Activated T-helper 17 cell treated with anti-CD3 and anti-CD28 coated beads, Interleukin-2, amount 50 U/mL, for 72 hours (primary cell): ENCODE data around the gene RCOR3. TPM values are rescaled to one million over a fixed set of nuclear protein-coding genes. Genes with fewer than 3 reads are reported as not detected.
A peak's percentile ranks its signal among the peaks of the same experiment; 100 is the strongest.
"Not testable (repeated sequence)": the region's sequence is repeated elsewhere in the genome, so short reads cannot be mapped to it uniquely, and the experiment has no call there.

Experiments used
- ATAC-seq: fragments of 150-1000 bp; cut with Tn5 transposase; replicated peaks from 2 replicates; pipeline ENCODE4 v1.10.0; 2021; ENCODE audit warnings: mild to moderate bottlenecking, moderate library complexity
- H3K27ac Mint-ChIP-seq: one replicate; pipeline ENCODE4 v1.8.0; 2022; ENCODE audit warnings: mixed read lengths
- H3K27me3 Mint-ChIP-seq: one replicate; pipeline ENCODE4 v1.8.0; 2022; ENCODE audit warnings: mixed read lengths
- H3K36me3 Mint-ChIP-seq: one replicate; pipeline ENCODE4 v1.8.0; 2022; ENCODE audit warnings: low read depth, mild to moderate bottlenecking, mixed read lengths
- H3K4me1 Mint-ChIP-seq: one replicate; pipeline ENCODE4 v1.8.0; 2022; ENCODE audit warnings: mixed read lengths
- H3K4me3 Mint-ChIP-seq: one replicate; pipeline ENCODE4 v1.8.0; 2022; ENCODE audit warnings: mild to moderate bottlenecking, mixed read lengths
- H3K9me3 Mint-ChIP-seq: one replicate; pipeline ENCODE4 v1.8.0; 2022; ENCODE audit warnings: mixed read lengths
- total RNA-seq, 2 donors: library from RNA; stranded (reverse); gene quantifications; one replicate each; pipeline ENCODE4 v1.2.3, GENCODE V29; 2022

The RCOR3 gene
- total RNA-seq = 10 to 100 TPM; 33.6 to 52.1 TPM

DNA sequence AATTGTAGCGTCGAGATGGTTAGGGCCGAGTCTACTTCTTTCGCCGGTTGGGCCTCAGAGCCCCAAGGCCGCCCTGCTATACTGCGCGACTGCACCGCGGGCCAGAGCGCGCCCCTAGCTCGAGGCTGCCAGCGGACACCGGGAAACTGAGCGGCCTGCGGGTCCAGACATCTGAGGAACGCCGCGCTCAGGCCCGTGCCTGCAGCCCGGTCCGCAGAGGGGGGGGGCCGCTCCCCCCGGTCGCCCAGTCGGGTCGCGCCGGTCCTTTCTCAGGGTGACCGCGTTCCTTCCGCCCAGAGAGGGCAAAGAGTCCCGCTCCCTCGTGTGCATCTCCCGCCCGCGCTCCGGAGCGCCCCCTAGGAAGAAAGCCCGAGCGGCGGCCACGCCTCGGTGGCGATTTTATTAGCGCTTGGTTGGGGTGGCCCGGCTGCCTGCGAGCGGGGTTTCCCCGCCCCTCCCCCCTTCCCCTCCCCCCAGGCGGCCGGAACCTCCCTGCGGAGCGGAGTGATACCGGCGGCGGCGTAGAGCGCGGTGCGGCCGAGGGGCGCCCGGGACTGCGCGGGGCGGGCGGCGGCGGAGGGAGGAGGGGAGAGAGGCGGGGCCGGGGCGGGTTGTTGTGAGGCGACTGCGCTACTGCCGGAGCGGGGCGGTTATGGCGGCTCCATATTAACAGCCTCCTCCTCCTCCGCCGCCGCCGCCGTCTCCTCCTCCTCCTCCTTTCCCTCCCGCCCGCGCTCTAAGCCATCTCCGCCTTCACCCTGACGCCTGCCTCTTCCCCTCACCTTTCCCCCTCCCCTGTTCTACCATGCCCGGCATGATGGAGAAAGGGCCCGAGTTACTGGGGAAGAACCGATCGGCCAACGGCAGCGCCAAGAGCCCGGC, at the start of gene RCOR3:
Gene RCOR3, plus strand, starts transcription at position 611 of the 882 bp plus-strand sequence. Its CDS starts 195 bp downstream, at position 806.
- peaks cover 21% of the 10 kb centered on the region for H3K36me3 Mint-ChIP-seq
- ATAC-seq = peak; percentile 83
- H3K27me3 Mint-ChIP-seq = no peaks in the 10 kb centered on the region
- H3K9me3 Mint-ChIP-seq = no peaks in the 10 kb centered on the region
- H3K4me3 Mint-ChIP-seq = peak within 1 kb of the TSS; percentile 92
- peak within 1 kb of the TSS; percentile 94 for H3K27ac Mint-ChIP-seq
- no peaks in the 10 kb centered on the region for H3K4me1 Mint-ChIP-seq

DNA sequence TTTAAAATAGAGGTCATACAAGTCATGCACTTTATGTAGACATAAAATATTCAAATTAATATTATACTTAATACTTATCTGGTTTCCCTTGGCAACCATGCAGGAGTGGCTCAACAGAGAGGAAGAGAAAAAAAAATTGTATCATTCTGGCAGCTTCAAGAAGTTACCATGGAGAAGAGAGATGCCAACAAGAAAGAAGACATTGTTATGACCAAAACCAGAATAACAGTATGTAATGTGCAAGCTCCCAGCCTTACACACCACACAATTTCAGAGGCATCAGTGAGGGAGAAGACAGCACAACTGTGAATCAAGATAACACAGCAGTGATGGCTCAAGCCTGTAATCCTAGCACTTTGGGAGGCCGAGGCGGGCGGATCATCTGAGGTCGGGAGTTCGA, 49.1 kb upstream of the RCOR3 start:
- no peak for ATAC-seq
- Mint-ChIP-seq H3K4me3 (no peak overlapping the region), H3K36me3 (no peaks in the 10 kb centered on the region), H3K27me3 (no peaks in the 10 kb centered on the region), H3K9me3 (no peaks in the 10 kb centered on the region), H3K4me1 (no peaks in the 10 kb centered on the region), H3K27ac (no peak overlapping the region)

DNA sequence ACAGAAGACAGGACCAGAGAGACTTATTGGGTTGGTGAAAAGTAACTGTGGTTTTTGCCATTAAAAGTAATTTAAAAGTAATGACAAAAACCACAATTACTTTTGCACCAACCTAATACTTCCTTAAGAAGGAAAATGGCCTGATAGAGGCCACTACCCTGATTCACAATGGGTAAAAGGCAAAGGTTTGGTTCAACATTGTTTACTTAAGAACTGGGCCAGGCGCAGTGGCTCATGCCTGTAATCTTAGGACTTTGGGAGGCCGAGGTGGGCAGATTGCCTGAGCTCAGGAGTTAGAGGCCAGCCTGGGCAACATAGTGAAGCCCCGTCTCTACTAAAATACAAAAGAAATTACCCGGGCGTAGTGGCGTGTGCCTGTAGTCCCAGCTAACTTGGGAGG, 48.2 kb upstream of the RCOR3 start:
- no peaks in the 10 kb centered on the region for H3K9me3 Mint-ChIP-seq
- no peaks in the 10 kb centered on the region for H3K36me3 Mint-ChIP-seq
- no peak overlapping the region for H3K27ac Mint-ChIP-seq
- H3K4me3 Mint-ChIP-seq = no peak overlapping the region
- ATAC-seq = no peak
- H3K27me3 Mint-ChIP-seq = no peaks in the 10 kb centered on the region
- no peaks in the 10 kb centered on the region for H3K4me1 Mint-ChIP-seq

DNA sequence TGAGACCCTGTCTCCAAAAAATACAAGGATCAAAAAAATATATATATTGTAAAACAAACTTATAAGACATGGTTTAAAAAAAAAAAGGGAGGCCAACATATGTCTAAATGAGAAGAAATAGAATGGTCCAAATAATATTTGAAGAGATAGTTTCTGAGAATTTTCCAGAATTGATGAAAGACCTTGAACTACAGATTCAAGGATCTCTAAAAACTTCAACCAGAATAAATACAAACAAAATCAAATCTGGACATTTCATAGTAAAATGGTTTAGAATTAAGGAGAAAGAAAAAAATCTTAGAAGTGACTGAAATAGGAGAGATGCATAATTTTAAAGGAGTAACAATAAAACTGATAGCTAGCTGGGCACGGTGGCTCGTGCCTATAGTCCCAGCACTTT, 45.5 kb upstream of the RCOR3 start:
- Mint-ChIP-seq H3K36me3 (no peaks in the 10 kb centered on the region), H3K9me3 (no peaks in the 10 kb centered on the region), H3K27ac (no peak overlapping the region), H3K27me3 (no peaks in the 10 kb centered on the region), H3K4me1 (no peaks in the 10 kb centered on the region), H3K4me3 (no peak overlapping the region)
- ATAC-seq = no peak

DNA sequence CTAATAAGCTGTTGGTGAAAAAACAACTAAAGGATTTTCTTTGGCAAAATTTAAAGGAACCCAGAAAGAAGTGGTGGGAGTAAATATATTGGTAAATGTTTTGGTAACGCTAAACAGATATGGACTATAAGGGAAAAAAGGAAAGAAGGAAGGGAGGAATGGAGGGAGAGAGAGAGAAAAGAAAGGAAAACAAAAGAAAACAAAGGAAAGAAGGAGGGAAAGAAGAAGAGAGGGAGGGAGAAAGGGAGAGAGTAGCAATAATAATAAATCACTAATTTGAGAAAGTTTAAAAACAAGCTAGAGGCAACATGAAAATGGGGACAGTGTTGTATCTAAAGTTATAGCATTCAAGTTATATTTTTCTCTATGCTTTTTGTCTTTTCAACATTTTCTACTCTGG, 43.6 kb upstream of the RCOR3 start:
- Mint-ChIP-seq H3K4me1 (no peaks in the 10 kb centered on the region), H3K4me3 (no peak overlapping the region), H3K9me3 (no peaks in the 10 kb centered on the region), H3K27ac (no peak overlapping the region), H3K27me3 (peaks cover 3% of the 10 kb centered on the region), H3K36me3 (no peaks in the 10 kb centered on the region)
- no peak for ATAC-seq

DNA sequence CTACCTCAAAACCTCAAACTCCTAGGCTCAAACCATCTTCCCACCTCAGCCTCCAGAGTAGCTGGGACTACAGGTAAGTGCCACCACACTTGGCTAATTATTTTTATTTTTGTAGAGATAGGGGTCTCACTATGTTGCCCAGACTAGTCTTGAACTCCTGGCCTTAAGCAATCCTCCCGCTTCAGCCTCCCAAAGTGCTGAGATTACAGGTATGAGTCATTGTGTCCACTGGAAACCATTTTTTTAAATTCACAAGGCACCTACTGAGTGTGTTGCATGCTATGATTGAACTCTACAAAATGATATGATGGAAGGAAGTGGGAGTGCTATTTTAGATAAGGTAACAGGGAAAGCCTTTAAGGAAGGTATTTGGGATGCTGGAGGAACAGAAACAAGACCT, 41.8 kb upstream of the RCOR3 start:
- peaks cover 3% of the 10 kb centered on the region for H3K27me3 Mint-ChIP-seq
- no peaks in the 10 kb centered on the region for H3K4me1 Mint-ChIP-seq
- H3K9me3 Mint-ChIP-seq = no peaks in the 10 kb centered on the region
- H3K4me3 Mint-ChIP-seq = no peak overlapping the region
- no peak overlapping the region for H3K27ac Mint-ChIP-seq
- ATAC-seq = no peak
- H3K36me3 Mint-ChIP-seq = no peaks in the 10 kb centered on the region

DNA sequence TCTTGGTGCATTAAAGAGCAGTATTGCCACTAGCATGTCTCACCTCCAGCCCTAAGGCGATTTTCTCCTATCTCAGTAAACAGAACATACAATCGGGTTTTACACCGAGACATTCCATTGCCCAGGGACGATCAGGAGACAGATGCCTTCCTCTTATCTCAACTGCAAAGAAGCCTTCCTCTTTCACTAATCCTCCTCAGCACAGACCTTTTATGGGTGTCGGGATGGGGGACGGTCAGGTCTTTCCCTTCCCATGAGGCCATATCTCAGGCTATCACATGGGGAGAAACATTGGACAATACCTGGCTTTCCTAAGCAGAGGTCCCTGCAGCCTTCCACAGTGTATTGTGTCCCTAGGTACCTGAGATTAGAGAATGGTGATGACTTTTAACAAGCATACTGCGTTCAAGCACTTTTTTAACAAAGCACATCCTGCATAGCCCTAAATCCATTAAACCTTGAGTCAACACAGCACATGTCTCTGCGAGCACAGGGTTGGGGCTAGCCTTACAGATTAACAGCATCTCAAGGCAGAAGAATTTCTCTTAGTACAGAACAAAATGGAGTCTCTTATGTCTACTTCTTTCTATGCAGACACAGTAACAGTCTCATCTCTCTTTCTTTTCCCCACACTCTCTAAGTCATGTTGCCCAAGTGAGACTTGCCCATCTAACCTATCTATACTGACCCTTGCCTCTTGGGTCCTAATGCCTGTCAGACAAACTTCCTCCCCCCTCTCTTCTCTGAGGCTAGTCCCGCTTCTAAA, 36.5 kb upstream of the RCOR3 start:
- H3K27me3 Mint-ChIP-seq, H3K9me3 Mint-ChIP-seq, ATAC-seq, H3K36me3 Mint-ChIP-seq, H3K27ac Mint-ChIP-seq, H3K4me1 Mint-ChIP-seq, H3K4me3 Mint-ChIP-seq: not testable (repeated sequence)

DNA sequence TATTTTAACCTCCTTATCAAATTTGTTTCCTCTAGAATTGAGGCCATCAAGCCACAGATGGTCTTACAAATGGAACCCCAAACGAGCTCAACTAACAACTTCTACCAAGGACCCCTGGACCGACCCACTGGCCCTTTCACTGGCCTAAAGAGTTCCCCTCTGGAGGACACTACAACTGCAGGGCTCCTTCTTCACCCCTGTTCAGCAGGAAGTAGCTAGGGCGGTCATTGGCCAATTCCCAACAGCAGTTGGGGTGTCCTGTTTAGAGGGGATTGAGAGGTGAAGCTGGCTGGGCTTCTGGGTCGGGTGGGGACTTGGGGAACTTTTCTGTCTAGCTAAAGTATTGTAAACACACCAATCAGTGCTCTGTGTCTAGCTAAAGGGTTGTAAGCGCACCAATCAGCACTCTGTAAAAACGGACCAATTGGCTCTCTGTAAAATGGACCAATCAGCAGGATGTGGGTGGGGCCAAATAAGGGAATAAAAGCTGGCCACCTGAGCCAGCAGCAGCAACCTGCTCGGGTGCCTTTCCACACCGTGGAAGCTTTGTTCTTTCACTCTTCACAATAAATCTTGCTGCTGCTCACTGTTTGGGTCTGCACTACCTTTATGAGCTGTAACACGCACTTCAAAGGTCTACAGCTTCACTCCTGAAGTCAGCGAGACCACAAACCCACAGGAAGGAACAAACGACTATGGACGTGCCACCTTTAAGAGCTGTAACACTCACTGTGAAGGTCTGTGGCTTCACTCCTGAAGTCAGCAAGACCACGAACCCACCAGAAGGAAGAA, 30.4 kb upstream of the RCOR3 start:
- H3K27ac Mint-ChIP-seq = peak overlapping the region; percentile 38
- peak overlapping the region; percentile 76 for H3K4me3 Mint-ChIP-seq
- not testable (repeated sequence) for H3K36me3 Mint-ChIP-seq, H3K27me3 Mint-ChIP-seq, H3K9me3 Mint-ChIP-seq
- peaks cover 15% of the 10 kb centered on the region for H3K4me1 Mint-ChIP-seq
- peak; percentile 91 for ATAC-seq

DNA sequence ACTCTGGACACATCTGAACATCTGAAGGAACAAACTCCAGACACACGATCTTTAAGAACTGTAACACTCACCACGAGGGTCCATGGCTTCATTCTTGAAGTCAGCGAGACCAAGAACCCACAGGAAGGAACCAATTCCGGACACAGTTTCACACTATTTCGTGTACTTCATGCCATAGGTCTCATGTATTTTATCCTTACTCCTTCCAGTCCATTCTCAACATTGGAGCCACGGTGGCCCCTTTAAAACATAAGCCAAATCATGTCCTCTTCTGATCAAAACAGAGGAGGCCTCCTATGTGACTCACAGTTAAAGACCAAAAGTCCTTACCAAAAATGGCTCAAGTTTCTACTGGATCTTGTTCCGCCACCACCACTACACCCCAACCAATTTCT, 29.8 kb upstream of the RCOR3 start:
- Mint-ChIP-seq H3K27ac (peak overlapping the region; percentile 38), H3K36me3 (no peaks in the 10 kb centered on the region), H3K4me1 (peaks cover 15% of the 10 kb centered on the region), H3K9me3 (no peaks in the 10 kb centered on the region), H3K4me3 (peak overlapping the region; percentile 76), H3K27me3 (no peaks in the 10 kb centered on the region)
- peak; percentile 72 for ATAC-seq

DNA sequence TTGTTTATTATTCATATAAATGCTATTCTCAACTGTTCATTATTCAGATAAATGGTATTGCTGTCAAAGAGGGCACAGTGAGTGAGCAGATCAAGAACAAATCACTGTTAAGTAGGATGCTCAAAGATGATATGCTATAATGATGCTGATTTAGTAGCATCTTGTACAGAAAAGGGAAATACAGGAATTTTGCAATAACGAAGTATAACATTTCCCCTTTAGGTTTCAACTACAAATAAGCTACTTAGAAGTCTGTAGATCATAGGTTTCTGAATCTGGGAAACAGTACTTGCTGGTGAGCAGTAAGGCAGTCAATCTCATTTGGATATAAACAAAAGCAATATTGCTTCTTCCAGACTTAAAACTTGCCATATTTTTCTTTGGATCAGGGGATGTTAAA, 27.3 kb upstream of the RCOR3 start:
- Mint-ChIP-seq H3K9me3 (no peaks in the 10 kb centered on the region), H3K27me3 (no peaks in the 10 kb centered on the region), H3K4me1 (peaks cover 15% of the 10 kb centered on the region), H3K4me3 (no peak overlapping the region), H3K27ac (no peak overlapping the region), H3K36me3 (no peaks in the 10 kb centered on the region)
- no peak for ATAC-seq

DNA sequence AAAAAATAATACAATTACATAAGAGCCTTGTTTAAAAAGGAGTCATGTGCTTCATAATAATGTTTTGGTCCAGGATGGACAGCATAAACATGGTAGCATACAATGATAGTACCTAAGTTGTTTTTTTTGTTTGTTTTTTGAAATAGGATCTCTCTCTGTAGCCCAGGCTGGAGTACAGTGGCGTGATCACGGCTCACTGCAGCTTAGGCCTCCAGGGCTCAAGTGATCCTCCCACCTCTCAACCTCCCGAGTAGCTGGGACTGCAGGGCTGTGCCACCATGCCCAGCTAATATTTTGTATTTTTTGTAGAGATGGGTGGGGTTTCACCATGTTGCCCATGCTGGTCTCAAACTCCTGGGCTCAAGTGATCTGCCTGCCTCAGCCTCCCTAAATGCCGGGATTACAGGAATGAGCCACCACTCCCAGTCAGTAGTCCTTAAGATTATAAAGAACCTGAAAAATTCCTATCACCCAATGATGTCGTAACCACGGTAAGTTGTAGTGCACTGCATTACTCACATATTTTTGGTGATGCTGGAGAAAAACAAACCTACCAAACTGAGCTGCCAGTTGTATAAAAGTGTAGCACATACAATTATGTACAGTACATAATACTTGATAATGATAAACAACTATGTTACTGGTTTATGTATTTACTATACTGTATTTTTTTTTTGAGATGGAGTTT, 22.4 kb upstream of the RCOR3 start:
- H3K4me3 Mint-ChIP-seq = no peak overlapping the region
- no peaks in the 10 kb centered on the region for H3K27me3 Mint-ChIP-seq
- no peaks in the 10 kb centered on the region for H3K4me1 Mint-ChIP-seq
- no peak overlapping the region for H3K27ac Mint-ChIP-seq
- no peak for ATAC-seq
- H3K36me3 Mint-ChIP-seq = no peaks in the 10 kb centered on the region
- H3K9me3 Mint-ChIP-seq = no peaks in the 10 kb centered on the region

DNA sequence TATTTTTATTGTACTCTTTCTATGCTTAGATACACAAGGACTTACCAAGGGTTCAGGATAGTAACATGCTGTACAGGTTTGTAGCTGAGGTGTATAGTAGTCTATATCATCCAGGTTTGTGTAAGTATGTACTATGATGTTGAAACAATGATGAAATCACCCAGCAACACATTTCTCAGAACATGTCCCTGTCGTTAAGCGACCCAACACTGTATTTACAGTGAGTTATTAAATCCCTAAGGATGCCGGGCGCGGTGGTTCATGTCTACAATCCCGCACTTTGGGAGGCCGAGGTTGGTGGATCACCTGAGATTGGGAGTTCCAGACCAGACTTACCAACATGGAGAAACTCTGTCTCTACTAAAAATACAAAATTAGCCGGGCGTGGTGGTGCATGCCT, 21.6 kb upstream of the RCOR3 start:
- H3K9me3 Mint-ChIP-seq = no peaks in the 10 kb centered on the region
- H3K27ac Mint-ChIP-seq = no peak overlapping the region

DNA sequence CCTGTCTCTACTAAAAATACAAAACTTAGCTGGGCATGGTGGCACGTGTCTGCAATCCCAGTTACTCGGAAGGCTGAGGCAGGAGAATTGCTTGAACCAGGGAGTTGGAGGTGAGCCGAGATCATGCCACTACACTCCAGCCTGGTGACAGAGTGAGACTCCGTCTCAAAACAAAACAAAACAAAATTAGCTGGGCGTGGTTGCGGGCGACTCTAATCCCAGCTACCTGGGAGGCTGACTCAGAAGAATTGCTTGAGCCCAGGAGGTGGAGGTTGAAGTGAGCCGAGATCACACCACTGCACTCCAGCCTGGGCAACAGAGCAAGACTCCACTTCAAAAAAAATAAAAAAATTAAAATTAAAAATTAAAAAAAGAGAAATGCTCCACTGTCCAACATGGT, 18.6 kb upstream of the RCOR3 start:
- not testable (repeated sequence) for ATAC-seq, H3K4me1 Mint-ChIP-seq, H3K27me3 Mint-ChIP-seq, H3K4me3 Mint-ChIP-seq, H3K27ac Mint-ChIP-seq, H3K36me3 Mint-ChIP-seq, H3K9me3 Mint-ChIP-seq

More for the DNA sequence above, 21.6 kb upstream of the RCOR3 start:
- no peaks in the 10 kb centered on the region for H3K27me3 Mint-ChIP-seq
- no peaks in the 10 kb centered on the region for H3K4me1 Mint-ChIP-seq
- H3K36me3 Mint-ChIP-seq = no peaks in the 10 kb centered on the region
- no peak for ATAC-seq
- H3K4me3 Mint-ChIP-seq = no peak overlapping the region

DNA sequence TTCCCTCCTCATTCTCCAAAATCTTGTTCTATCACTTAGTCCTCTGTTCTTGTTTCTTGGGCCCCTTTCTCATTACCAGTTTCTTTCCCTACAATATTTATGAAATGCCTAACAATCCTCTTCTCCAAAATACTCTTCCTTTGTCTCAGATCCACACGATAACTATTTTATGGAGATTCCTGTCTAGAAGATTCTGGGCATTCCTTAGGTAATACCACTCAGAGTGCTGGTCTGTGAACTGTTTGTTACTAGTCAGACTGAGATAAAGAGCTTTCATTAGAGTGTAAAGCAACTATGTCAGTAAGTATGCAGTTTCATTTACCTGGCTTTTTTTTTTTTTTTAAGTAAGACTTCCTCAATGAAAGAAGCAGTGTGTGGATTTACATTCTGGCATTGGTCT, 18.1 kb upstream of the RCOR3 start:
- Mint-ChIP-seq H3K27me3 (peaks cover 4% of the 10 kb centered on the region), H3K36me3 (no peaks in the 10 kb centered on the region)

More for the DNA sequence above, 18.1 kb upstream of the RCOR3 start:
- Mint-ChIP-seq H3K4me3 (no peak overlapping the region), H3K27ac (no peak overlapping the region), H3K9me3 (no peaks in the 10 kb centered on the region), H3K4me1 (no peaks in the 10 kb centered on the region)
- no peak for ATAC-seq
